HL-60/S4 (cell line): ENCODE data around the gene PTPRN2.

ENCODE experiments used
- in situ Hi-C: fragments of 300-500 bp; cut with MboI; formaldehyde crosslinking; loops from 2 replicates; pipeline ENCODE4 v1.14.3; 2022; ENCODE audit warnings: low sequenced_read_pairs

PTPRN2 gene

GRCh38 chr7:157540020-157540419 lies 1047.6 kb downstream of the PTPRN2 start:
- in situ Hi-C loops = no loop called here

GRCh38 chr7:157539521-157539920 lies 1048.1 kb downstream of the PTPRN2 start:
- in situ Hi-C loops = no loop called here

GRCh38 chr7:157538735-157539134 lies 1048.9 kb downstream of the PTPRN2 start:
- in situ Hi-C loops = no loop called here

GRCh38 chr7:157538321-157538720 lies 1049.3 kb downstream of the PTPRN2 start:
- in situ Hi-C loops = no loop called here

- in situ Hi-C loops = no loop called here
Measured at GRCh38 chr7:157537056-157537455, 1050.6 kb downstream of the PTPRN2 start.

GRCh38 chr7:157532068-157532467 lies 1055.6 kb downstream of the PTPRN2 start:
- in situ Hi-C loops = no loop called here

- in situ Hi-C loops = no loop called here
Measured at GRCh38 chr7:157529768-157530560, 1057.7 kb downstream of the PTPRN2 start.

- in situ Hi-C loops = no loop called here
Measured at GRCh38 chr7:157528785-157529341, 1058.8 kb downstream of the PTPRN2 start.

GRCh38 chr7:157527686-157528085 lies 1059.9 kb downstream of the PTPRN2 start:
- in situ Hi-C loops = no loop called here

DNA sequence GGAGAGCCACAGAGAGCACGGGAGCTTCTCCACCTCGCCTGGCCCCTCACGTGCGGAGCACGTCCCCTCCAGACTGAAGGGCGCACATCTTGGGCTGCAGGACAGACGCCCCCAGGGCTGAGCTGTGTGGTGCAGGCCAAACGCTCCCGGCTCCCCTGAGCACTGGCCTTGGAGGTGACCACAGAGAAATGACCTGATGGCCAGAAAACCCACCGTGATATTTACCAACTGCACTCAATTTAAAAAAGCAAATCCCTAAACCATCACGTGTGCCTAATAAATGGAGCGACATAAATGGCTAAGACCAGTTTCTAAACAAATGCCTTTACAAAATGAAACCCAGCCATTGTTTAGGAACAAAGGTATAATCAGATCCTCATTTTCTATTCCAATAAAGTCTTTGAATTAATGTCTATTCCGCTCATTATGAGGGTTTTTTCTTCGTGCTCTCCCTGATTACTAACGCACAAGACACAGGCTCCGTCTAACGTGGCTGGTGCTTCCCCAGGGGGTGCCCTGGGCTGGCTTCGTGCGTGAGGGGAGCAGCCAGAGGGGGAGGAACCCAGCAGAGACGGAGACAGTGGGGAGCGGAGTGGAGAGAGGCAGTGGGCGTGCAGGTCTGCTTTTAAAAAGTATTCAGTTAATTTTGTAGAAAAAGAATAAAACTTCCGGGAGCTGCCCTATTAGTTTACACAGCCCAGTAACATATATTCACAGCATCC lies 1060.5 kb downstream of the PTPRN2 start:
- in situ Hi-C loops = no loop called here

DNA sequence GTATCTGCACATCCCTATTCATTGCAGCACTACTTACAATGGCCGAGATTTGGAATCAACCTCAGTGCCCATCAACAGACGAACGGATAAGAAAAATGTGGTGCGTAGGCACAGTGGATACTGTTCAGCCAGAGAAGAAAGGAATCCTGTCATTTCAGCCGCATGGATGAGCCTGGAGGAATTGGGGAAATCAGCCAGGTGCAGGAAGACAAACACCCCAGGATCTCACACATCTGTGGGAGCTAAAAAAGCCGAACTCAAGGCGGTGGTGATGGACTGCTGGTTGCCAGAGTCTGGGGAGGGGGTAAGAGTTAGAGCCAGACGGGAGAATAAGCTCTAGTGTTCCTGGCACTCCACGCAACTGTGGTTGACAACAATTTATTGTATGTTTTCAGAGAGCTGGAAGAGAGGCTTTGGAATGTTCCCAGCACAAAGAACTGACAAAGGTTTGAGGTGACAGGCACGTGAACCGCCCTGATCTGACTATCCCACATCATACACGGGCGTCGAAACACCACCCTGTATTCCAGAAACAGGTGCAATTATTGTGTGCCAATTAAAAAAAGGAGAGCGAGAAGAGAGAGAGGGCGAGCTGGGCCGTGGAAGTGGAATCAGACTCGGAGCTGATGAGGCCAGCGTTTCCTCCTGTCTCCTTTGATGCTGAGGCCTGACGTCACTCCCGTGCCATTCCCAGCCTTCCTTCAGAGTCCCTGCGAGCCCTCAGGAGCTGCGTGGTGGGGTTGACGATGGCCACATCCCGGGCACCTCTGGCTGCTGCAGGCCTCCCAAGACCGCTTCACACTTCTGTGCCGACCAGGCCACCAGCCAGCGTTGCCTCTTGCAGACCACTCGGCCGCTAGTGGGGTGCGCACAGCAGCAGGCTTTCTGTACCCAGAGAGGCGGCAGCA lies 1061.4 kb downstream of the PTPRN2 start:
- in situ Hi-C loops = no loop called here

DNA sequence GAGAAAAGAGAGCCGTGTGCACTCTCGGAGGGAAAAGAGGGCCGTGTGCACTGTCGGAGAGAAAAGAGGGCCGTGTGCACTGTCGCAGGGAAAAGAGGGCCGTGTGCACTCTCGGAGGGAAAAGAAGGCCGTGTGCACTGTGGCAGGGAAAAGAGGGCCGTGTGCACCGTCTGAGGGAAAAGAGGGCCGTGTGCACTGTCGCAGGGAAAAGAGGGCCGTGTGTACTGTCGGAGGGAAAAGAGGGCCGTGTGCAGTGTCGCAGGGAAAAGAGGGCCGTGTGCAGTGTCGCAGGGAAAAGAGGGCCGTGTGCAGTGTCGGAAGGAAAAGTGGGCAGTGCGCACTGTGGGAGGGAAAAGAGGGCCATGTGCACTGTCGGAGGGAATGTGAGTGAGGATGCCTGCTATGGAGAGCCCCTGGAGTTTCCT lies 1062.1 kb downstream of the PTPRN2 start:
- in situ Hi-C loops = no loop called here

GRCh38 chr7:157524731-157525130 lies 1062.9 kb downstream of the PTPRN2 start:
- in situ Hi-C loops = no loop called here

DNA sequence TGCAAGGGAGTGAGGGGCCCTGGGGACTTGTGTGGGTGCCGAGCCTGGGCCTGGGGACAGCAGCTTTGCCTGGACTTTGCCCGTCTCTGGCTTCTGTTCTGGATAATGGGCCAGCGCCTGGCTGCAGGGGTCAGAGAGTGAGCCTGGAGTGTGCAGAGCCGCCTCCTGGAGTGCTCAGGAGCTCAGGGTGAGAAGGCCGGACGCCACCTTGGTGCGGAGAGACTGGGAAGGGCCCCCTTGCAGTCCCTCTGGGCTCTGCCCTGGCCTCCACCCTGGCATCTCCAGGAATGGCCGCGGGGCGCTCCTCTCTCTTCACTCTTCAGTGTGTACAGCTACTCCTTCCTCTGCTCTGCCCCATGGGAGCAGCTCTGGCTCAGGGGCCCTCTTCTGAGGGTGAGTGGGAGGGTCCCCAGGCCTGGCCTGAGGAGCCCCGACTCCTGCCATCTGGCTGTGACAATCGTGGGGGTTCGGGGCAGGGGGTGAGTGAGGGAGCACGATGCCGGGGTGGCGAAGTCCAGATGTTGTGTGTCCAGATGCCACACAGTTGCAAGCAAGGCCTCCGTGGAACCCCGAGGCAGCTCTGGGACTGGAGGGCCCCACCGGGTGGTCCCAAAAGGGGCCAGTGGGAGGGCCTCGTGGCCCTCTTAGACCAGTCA lies 1063.7 kb downstream of the PTPRN2 start:
- in situ Hi-C loops = no loop called here

GRCh38 chr7:157523371-157523765 lies 1064.3 kb downstream of the PTPRN2 start:
- in situ Hi-C loops = no loop called here

DNA sequence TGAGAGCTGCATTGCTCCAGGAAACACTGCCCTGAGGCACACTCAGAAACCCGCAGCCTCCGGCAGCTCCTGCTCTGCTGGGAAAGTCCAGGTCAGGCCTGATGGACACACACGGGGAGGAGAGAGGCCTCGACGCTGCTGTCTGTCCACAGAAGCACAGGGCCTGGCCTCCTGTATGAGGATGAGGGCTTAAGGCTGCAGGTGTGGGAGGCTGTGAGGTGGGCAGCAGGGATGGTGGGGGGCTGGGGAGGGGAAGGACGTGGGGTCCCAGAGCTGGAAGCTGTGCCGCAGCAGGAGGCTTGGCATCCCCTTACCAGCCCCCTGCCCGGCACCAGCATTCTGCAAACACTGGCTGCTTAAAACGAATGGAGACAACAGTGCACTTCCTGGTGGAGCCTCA lies 1064.7 kb downstream of the PTPRN2 start:
- in situ Hi-C loops = no loop called here

DNA sequence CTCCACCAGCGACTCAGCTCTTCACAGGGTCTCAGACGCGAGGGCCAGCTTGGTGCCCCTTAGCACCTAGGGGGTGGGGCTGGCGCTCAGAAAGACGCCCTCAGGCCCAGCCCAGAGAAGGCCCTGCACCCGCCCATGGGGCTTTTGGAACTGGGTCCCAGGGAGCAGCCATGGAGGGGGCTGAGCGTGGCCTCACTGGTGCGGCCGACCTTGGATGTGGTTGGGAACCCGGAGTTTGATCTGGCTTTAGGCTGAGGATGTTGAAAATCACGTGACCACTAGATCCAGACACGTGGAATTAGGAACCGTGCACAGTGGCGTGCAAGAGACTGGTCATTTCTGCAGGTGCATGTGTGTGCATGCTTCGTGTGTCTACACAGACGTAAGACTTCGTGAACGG lies 1065.4 kb downstream of the PTPRN2 start:
- in situ Hi-C loops = no loop called here

- in situ Hi-C loops = no loop called here
Measured at GRCh38 chr7:157521752-157522151, 1065.9 kb downstream of the PTPRN2 start.

DNA sequence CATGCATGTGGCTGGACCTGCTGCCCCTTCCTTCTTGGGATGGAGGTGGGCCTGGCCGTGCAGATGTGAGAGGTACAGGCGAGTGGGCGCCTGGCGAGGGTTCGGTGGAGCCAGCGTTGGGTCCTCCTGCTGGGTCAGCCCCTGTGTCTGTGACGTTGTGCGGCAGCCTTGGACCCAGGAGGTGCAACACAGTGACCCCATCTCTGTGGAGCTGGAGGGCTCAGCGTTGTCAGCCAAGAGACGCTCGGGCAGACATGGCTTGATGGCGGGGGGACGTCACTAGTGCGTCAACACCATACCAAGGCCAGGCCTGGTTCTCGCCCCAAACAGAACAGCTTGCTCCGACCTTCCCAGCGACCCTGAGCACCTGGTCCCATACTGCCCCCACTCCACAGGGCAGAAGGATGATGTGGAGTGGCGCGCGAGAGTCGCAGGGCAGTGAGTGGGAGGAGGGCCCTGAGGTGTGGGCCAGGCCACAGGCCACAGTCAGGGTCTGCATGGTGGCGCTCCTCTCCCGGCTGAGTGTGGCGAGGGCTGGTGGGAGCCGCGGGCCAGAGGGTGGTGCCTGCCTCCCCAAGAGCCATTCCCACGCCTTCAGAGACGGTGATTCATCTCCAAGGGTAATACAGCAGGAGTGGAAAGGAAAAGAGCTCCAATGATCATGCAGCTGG lies 1066.4 kb downstream of the PTPRN2 start:
- in situ Hi-C loops = no loop called here

GRCh38 chr7:157520249-157520648 lies 1067.4 kb downstream of the PTPRN2 start:
- in situ Hi-C loops = no loop called here
